Thyroid gland (tissue), 4 donors: ENCODE results near the gene PRPF19. TPM values are rescaled to one million over a fixed set of nuclear protein-coding genes. Genes with fewer than 3 reads are reported as not detected.

Experiments used
- DNase-seq, 2 donors: peaks; one replicate each; pipeline ENCODE4 v3.0.0-alpha.2; 2019
- H3K27ac ChIP-seq, 3 donors: fragments of 200-600 bp; sonication (generic); 1 replicate in 2 of 3; 2 replicates in 1 of 3; pipeline ENCODE4 v1.5.1; 2016 to 2019; ENCODE audit warnings: mild to moderate bottlenecking in 1 of 3, moderate library complexity in 1 of 3
- H3K27me3 ChIP-seq: fragments of 200-600 bp; sonication (generic); one replicate; pipeline ENCODE4 v1.5.1; 2019
- H3K36me3 ChIP-seq, 2 donors: fragments of 200-600 bp; sonication (generic); one replicate each; pipeline ENCODE4 v1.5.1; 2016 to 2019
- H3K4me1 ChIP-seq, 2 donors: fragments of 200-600 bp; sonication (generic); one replicate each; pipeline ENCODE4 v1.5.1; 2017 to 2019
- H3K4me3 ChIP-seq, 3 donors: fragments of 200-600 bp; sonication (generic); replicated peaks in 1 of 3; 1 replicate in 2 of 3; 2 replicates in 1 of 3; pipeline ENCODE4 v1.5.1; 2016; ENCODE audit warnings: mild to moderate bottlenecking in 1 of 3
- H3K9me3 ChIP-seq: fragments of 200-600 bp; sonication (generic); one replicate; pipeline ENCODE4 v1.5.1; 2017
- POLR2A ChIP-seq, 2 donors: fragments of 450-650 bp; IDR thresholded peaks; one replicate each; pipeline ENCODE4 v1.6.1; 2017; ENCODE audit warnings: antibody characterized with exemption in 2 of 2, mild to moderate bottlenecking in 2 of 2, moderate library complexity in 1 of 2
- WGBS, 2 donors: methylation state at CpG; one replicate each; pipeline ENCODE4 v1.1.5; 2017; 5-methylcytosine and 5-hydroxymethylcytosine counted together
- intact Hi-C: fragments of 100-400 bp; cut with DNase I; formaldehyde crosslinking; loops from one replicate; pipeline ENCODE4 v1.15.1; 2023
- total RNA-seq, 4 donors: library from RNA; depleted of rRNA; stranded (reverse); fragments of >200 nt; gene quantifications; one replicate each; pipeline ENCODE4 v1.2.3, GENCODE V29; 2016
- TF ChIP-seq, protein P1 (sequence below), 6 experiments: fragments of 200-600 bp in 3 of 6; fragments of 450-650 bp in 3 of 6; sonication (generic) in 3 of 6; IDR thresholded peaks; one replicate each; pipeline ENCODE4 v1.5.1; 2016 to 2019; ENCODE audit warnings: antibody characterized with exemption in 6 of 6, mild to moderate bottlenecking in 2 of 6, inconsistent platforms in 1 of 6, moderate library complexity in 1 of 6

The PRPF19 gene
- total RNA-seq, 4 donors from 2014 or later = 38.0 to 94.4 (median 71.5) TPM

DNA sequence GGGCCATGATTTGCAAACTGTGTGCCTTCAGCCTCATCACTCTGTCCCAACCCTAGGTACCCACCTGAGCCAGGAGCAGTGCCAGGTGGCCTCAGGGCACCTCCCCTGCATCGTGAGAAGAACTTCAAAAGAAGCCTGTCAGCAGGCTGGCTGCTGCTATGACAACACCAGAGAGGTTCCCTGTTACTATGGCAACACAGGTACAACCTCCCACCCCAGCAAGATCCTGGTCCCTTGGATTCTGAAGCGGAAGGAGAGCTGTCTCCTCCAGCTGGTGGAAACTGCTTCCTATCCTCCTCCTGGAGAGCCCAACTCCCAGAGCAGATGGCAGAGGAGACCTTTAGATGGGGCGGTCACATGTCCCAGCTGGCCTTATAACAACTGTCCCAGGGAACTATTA, 36.1 kb downstream of the PRPF19 start:
- no peak overlapping the region for H3K27ac ChIP-seq
- no peak for TF ChIP-seq POLR2A (IDR thresholded peaks at IDR 0.05)
- TF ChIP-seq, protein P1, sequence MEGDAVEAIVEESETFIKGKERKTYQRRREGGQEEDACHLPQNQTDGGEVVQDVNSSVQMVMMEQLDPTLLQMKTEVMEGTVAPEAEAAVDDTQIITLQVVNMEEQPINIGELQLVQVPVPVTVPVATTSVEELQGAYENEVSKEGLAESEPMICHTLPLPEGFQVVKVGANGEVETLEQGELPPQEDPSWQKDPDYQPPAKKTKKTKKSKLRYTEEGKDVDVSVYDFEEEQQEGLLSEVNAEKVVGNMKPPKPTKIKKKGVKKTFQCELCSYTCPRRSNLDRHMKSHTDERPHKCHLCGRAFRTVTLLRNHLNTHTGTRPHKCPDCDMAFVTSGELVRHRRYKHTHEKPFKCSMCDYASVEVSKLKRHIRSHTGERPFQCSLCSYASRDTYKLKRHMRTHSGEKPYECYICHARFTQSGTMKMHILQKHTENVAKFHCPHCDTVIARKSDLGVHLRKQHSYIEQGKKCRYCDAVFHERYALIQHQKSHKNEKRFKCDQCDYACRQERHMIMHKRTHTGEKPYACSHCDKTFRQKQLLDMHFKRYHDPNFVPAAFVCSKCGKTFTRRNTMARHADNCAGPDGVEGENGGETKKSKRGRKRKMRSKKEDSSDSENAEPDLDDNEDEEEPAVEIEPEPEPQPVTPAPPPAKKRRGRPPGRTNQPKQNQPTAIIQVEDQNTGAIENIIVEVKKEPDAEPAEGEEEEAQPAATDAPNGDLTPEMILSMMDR (IDR thresholded peaks at IDR 0.05) = no peak
- H3K9me3 ChIP-seq = no peaks in the 10 kb centered on the region
- no peak overlapping the region for H3K4me3 ChIP-seq
- intact Hi-C loops = no loop called here
- peaks cover 0 to 21% of the 10 kb centered on the region in 2 donors for H3K4me1 ChIP-seq
- WGBS, 2 donors = 63 to 70% methylated on average over 3 of the region's 3 CpGs
- no peak for DNase-seq
- H3K27me3 ChIP-seq = no peaks in the 10 kb centered on the region
- H3K36me3 ChIP-seq = no peaks in the 10 kb centered on the region

DNA sequence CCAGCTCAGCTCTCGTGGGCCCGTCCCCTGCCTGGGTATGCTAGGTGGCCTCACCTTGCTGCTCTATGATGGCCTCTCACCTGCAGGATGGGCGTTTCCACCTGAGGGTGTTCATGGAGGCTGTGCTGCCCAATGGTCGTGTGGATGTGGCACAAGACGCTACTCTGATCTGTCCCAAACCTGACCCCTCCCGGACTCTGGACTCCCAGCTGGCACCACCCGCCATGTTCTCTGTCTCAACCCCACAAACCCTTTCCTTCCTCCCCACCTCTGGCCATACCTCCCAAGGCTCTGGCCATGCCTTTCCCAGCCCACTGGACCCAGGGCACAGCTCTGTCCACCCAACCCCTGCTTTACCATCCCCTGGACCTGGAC, 36.9 kb downstream of the PRPF19 start:
- Histone ChIP-seq H3K9me3 (no peaks in the 10 kb centered on the region), H3K27ac (no peak overlapping the region), H3K27me3 (no peaks in the 10 kb centered on the region), H3K36me3 (no peaks in the 10 kb centered on the region), H3K4me1 (peaks cover 0 to 21% of the 10 kb centered on the region in 2 donors), H3K4me3 (no peak overlapping the region)
- 98 to 99% methylated on average over 7 of the region's 7 CpGs for WGBS, 2 donors
- intact Hi-C loops = no loop called here
- TF ChIP-seq, protein P1 (IDR thresholded peaks at IDR 0.05) = no peak
- TF ChIP-seq POLR2A (IDR thresholded peaks at IDR 0.05) = no peak
- DNase-seq = no peak

DNA sequence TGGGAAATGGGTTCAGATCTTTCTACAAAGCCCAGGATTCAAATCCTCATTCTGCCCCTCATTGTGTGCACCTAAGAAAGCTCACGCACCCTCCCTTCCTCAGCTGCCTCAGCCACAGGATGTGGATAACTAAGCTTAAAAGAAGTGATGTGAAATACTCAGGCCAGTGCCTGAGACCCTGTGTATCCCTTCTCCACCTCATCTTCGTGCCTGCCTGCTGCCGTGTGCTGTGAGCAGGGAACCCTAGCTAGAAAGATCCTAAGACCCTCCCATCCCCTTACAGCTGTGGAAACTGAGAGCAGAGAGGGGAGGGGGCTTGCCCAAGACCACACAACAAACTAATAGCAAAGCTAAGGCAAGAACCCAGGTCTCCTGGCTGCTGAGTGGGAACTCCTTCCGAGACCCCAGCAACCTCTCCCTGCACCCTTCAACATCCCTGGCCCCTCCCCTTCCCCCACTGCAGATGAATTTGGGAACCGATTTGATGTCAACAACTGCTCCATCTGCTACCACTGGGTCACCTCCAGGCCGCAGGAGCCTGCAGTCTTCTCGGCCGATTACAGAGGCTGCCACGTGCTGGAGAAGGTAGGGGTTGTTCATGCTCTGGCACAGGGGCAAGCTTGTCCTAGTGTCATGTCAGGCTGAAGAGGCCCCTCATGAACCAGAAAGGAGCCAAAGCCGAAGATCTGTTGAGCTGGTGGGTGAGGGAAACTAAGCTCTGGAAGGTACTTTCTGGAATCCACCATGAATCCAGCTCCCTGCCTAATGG, 37.5 kb downstream of the PRPF19 start:
- intact Hi-C loops = no loop called here
- Histone ChIP-seq H3K4me1 (peaks cover 0 to 21% of the 10 kb centered on the region in 2 donors), H3K27ac (no peak overlapping the region), H3K36me3 (no peaks in the 10 kb centered on the region), H3K9me3 (no peaks in the 10 kb centered on the region), H3K27me3 (no peaks in the 10 kb centered on the region), H3K4me3 (no peak overlapping the region)
- DNase-seq = no peak
- WGBS, 2 donors = 87 to 94% methylated on average over 9 to 10 of the region's 10 CpGs
- TF ChIP-seq, protein P1 (IDR thresholded peaks at IDR 0.05) = no peak
- no peak for TF ChIP-seq POLR2A (IDR thresholded peaks at IDR 0.05)

DNA sequence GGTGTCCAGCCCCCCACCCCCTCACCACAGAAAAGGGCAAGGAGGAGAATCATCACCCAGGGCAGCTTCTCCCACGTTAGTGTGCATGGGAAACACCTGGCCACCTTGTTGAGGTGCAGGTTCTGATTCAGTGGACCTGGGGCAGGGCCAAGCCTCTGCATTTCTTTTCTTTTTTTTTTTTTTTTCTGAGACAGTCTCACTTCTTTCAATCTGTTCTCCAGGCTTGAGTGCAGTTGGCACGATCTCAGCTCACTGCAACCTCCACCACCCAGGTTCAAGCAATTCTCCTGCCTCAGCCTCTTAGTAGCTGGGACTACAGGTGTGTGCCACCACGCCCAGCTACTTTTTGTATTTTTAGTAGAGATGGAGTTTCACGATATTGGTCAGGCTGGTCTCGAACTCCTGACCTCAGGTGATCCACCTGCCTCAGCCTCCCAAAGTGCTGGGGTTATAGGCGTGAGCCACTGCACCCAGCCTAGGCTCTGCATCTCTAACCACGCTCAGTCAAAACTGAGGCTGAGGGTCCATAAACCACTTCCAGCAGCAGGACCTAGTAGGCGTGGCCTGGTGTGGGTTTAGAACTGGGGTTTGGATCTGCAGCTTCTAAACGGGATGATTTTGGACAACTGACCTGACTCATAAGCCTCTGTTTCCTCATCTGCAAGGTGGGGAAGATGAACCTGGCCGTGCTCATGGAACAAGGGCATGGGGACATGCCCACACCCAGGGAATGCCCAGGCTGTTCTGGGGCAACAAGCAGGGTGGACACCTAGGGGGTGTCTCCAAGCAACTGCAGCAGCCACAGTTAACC, 38.3 kb downstream of the PRPF19 start:
- H3K4me3 ChIP-seq = no peak overlapping the region
- no peaks in the 10 kb centered on the region for H3K9me3 ChIP-seq
- TF ChIP-seq, protein P1 (IDR thresholded peaks at IDR 0.05) = no peak
- TF ChIP-seq POLR2A (IDR thresholded peaks at IDR 0.05) = no peak
- H3K4me1 ChIP-seq = peaks cover 0 to 21% of the 10 kb centered on the region in 2 donors
- intact Hi-C loops = no loop called here
- no peaks in the 10 kb centered on the region for H3K27me3 ChIP-seq
- 79 to 80% methylated on average over 10 of the region's 10 CpGs for WGBS, 2 donors
- H3K36me3 ChIP-seq = no peaks in the 10 kb centered on the region
- H3K27ac ChIP-seq = no peak overlapping the region
- DNase-seq = peak; percentile 53 to 70
